Amniotic stem cell (primary cell): ENCODE data around the gene SHLD3.
"Not testable (repeated sequence)": the region's sequence is repeated elsewhere in the genome, so short reads cannot be mapped to it uniquely, and the experiment has no call there.

Source experiments
- DNase-seq: peaks from one replicate; lab custom pipeline; 2025; lab: John Stamatoyannopoulos, UW

The SHLD3 gene, protein sequence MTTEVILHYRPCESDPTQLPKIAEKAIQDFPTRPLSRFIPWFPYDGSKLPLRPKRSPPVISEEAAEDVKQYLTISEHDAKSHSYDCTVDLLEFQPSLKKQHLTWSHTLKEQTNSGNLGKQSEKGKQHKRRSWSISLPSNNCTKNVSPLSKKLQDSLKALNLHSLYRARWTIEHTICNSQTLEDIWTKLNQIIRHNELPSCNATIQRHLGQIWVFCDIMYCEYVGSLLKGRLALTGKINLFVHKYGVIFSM

DNA sequence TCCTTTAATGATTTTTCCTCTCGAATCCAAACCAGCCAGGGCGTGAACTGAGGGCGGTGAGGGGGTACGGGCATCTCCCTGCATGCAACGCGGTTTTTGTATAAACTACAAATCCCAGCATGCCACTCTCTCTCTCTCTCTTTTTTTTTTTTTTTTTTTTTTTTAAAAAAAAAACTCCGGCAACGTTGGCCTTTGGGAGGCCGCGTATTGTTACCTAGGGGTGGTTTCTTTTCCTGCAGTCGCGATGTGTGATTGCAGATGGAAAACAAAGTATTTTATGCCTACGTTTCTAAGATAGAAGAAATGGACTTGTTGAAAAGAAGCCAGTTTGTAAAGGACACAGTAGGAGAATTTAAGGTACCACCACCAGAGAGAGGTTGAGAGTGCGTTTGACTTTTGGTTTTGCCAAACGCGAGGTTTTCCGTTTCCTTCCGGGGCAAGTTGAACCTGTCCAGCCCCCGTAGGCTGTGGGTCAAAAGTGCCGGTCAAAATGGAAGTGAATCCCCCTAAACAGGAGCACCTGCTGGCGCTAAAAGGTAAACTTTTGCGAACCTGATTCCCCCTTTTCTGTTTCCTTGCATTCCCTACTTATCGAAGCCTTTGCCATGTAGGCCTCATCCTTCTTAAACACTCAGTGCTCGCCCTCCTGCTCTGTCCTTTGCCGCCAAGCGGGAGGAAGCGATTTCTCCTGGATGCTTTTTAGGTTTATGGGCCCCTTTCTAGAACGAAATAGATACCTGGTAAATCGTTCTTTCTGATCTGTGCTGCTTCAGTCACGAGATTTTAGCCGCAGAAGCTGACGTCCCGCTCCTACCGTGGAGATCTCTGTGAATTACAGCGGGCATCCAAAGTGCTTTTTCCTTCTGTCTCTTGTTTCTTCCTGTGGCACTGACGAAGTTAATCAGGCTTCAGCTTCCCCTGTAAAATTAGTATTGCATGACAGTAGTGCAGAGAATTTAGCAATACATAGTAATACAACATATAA lies at the start of gene SHLD3, which contains the start of gene TRAPPC13:
TSS of gene SHLD3 (plus strand) at position 457 of the 985 bp plus-strand sequence. CDS start 4,561 bp downstream, outside the sequence.
TSS of gene TRAPPC13 (plus strand) at position 457 of the 985 bp plus-strand sequence. CDS start at position 491, 34 bp downstream.
- DNase-seq, result peak; percentile 89

GRCh38 chr5:65577141-65577540 lies 47.7 kb upstream of the SHLD3 start:
- DNase-seq, result no peak

DNA sequence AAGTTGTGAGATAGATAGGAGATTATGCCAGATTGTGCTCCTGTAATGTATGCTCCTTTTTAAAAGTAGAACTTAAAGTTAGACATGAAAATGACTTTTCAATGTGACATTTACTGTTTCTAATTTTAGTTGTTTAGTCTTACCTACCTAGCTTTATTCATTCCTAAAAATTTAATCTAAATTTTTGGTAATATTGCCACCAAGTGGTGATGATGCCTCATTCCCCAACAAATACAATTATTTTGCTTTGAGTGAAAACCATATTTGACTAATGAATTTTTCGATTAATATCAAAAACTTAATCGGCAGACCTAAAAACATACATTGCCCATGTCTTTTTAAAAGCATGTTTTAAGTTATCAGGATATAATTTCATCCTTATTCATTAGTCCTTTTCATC lies 36.1 kb upstream of the SHLD3 start:
- DNase-seq, result no peak

- DNase-seq, result not testable (repeated sequence)
Observed at GRCh38 chr5:65601761-65602160, 23.1 kb upstream of the SHLD3 start.

DNA sequence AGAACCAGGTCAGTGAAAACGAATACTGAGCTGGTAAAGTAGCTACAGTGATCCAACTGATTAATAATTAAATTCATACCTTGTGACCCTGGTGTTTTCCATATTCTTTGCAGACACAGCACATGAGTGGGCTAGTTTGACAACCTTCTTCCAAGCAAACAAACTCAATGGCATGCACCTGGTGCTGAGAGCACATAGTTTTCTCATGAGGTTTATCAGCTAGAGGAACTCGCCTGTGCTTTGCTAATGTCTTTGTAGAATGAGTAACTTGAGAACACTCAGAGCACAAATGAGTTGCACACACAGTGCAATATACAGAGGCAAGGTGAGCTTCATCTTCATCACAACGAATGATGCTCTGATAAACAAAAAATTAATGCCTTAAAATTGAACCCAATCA lies 13.3 kb upstream of the SHLD3 start:
- DNase-seq, result no peak

- no peak for DNase-seq
Observed at GRCh38 chr5:65612298-65612907, 12.4 kb upstream of the SHLD3 start.

DNA sequence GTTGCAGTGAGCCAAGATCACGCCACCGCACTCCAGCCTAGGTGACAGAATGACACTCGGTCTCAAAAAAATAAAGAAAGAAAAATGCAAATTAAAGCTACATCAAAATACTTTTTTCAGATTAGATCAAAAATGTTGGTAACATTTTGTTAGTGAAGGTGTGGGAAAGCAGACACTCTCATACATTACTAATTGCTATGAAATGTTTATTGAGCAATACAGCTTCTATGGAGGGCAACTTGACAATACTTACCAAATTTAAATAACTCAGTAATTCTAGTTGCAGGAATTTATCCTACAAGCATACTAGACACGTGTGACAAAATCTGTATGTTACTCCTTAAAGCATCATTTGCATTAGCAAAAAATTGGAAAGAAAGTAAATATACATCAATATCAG lies 4.8 kb upstream of the SHLD3 start:
- no peak for DNase-seq

- not testable (repeated sequence) for DNase-seq
Observed at GRCh38 chr5:65621961-65622360, 2.9 kb upstream of the SHLD3 start.

DNA sequence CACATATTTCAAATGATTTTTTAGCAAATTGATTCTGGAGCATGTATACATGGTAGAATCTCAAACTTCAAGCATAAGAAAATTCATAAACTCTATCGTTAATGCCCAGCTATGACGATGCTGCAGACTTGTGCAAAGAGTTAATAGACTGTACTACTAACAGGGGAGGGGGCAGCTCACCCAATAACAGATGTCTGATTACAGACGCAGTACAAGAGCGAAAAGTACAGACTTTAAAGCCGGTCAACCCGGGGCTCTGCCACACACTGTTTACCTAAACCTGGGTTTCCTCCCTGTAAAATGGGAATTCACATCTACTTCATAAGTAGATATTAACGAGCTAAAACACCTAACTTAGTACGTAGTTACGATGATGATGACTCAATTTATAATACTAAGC lies 1.3 kb upstream of the SHLD3 start:
- DNase-seq, result no peak

GRCh38 chr5:65624025-65624570 lies 729 bp upstream of the SHLD3 start, which contains the start of gene TRIM23:
TRIM23 (minus strand) TSS chr5:65624333; CDS start chr5:65624274, 59 bp downstream.
- DNase-seq, result peak; percentile 91

- DNase-seq, result no peak
Observed at GRCh38 chr5:65625743-65626142, 916 bp downstream of the SHLD3 start.

DNA sequence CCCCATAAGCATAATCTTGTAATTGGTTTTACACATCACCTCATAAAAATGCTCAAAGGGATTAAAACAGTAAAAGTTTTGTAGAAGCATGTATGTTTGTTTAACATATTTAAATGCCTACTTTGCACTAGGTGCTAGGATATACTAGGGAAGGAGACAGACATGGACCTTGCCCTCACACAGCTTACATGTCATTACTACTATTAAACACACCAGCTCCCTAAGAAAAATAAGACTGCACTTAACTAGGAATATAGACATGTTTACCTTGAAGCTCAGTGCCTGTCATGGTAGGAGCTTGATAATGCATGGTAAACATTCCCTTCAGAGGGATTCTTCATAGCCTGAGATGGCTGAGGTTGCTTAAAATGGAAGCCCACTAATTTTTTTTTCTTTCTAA lies 6.2 kb downstream of the SHLD3 start:
- no peak for DNase-seq

- DNase-seq, result no peak
Observed at GRCh38 chr5:65640240-65640639, 15.4 kb downstream of the SHLD3 start.

DNA sequence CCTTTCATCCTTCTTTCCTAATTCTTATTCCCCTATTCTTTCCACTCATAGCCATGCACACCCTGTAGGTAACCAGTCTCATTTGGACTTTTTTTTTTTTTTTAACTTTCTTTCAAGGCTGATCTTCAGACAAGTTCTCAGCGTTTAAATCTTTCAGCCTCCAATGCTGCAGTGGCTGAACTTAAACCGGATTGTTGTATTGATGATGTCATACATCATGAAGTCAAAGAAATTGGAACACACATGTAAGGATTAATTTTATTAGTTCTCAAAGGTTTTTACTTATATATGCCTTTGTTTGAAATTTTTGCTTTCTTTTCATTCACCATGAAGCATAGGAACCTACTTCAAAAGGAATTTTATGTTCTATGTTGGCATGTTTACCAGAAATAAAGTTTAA lies 22.1 kb downstream of the SHLD3 start:
- no peak for DNase-seq

GRCh38 chr5:65647941-65648340 lies 23.1 kb downstream of the SHLD3 start:
- no peak for DNase-seq

DNA sequence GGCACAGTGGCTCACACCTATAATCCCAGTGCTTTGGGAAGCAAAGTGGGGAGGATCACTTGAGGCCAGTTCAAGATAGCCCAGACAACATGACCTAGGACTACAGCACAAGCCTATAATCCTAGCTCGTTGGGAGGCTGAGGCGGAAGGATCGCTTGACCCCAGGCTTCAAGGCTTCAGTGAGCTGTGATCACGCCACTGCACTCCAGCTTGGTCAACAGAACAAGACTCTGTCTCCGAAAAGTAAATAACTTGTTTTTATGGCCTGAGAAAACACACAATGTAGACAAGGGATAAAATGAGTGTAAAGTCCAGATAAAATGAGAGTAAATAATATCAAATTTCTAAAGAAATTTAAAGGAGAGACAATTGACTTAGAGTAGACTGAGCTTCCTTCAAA lies 26.3 kb downstream of the SHLD3 start:
- DNase-seq, result no peak

GRCh38 chr5:65654713-65655112 lies 29.9 kb downstream of the SHLD3 start:
- no peak for DNase-seq

GRCh38 chr5:65663804-65664521 lies 39.1 kb downstream of the SHLD3 start:
- DNase-seq, result no peak

GRCh38 chr5:65668696-65669095 lies 43.9 kb downstream of the SHLD3 start:
- DNase-seq, result no peak

DNA sequence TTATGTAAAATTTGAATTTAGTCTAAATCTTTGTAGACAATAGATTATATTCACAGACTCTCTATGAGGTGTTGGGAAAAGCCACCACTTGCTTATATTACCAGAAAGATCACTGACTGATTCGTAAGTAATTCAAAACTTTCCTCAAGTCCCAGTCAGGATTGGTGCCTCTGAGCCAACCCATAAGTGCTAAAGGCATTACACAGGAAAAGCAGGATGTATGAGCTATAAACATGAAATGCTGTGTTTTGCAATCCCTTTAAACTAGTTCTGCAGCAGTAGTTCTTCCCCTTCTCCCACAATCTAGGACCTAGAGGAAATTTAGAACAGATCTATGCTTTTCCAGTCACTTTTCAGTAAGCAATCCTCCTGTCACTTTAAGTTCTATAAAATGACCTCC lies 48.0 kb downstream of the SHLD3 start:
- DNase-seq, result no peak

- no peak for DNase-seq
Observed at GRCh38 chr5:65674749-65675148, 49.9 kb downstream of the SHLD3 start.
